Skeletal muscle tissue (tissue), 4 donors: ENCODE measurements around the gene ITGA11. TPM values are rescaled to one million over a fixed set of nuclear protein-coding genes. Genes with fewer than 3 reads are reported as not detected.

Experiments
- H3K27ac ChIP-seq: one replicate; pipeline ENCODE4 v1.7.0; 2013; ENCODE audit warnings: mild to moderate bottlenecking, low read depth, low read length, inconsistent platforms
- H3K27me3 ChIP-seq, 3 donors: one replicate each; pipeline ENCODE4 v1.7.0; 2013; ENCODE audit warnings: low read length in 3 of 3; ENCODE audit not compliant: control insufficient read depth in 3 of 3, insufficient read depth in 3 of 3
- H3K36me3 ChIP-seq, 3 donors: one replicate each; pipeline ENCODE4 v1.7.0; 2013; ENCODE audit warnings: low read length in 3 of 3; ENCODE audit not compliant: control insufficient read depth in 3 of 3, insufficient read depth in 3 of 3
- H3K4me1 ChIP-seq, 3 donors: one replicate each; pipeline ENCODE4 v1.7.0; 2013; ENCODE audit warnings: low read length in 3 of 3, mild to moderate bottlenecking in 3 of 3; ENCODE audit not compliant: control insufficient read depth in 3 of 3, insufficient read depth in 3 of 3
- H3K4me3 ChIP-seq, 3 donors: one replicate each; pipeline ENCODE4 v1.7.0; 2013; ENCODE audit warnings: low read length in 3 of 3
- H3K9ac ChIP-seq, 3 donors: one replicate each; pipeline ENCODE4 v1.7.0; 2013; ENCODE audit warnings: low read length in 3 of 3, mild to moderate bottlenecking in 3 of 3, moderate library complexity in 2 of 3, low read depth in 1 of 3
- H3K9me3 ChIP-seq, 3 donors: one replicate each; pipeline ENCODE4 v1.7.0; 2013; ENCODE audit warnings: low read length in 3 of 3; ENCODE audit not compliant: control insufficient read depth in 3 of 3
- total RNA-seq: library from RNA; depleted of rRNA; stranded (reverse); fragments of >200 nt; gene quantifications from one replicate; pipeline ENCODE4 v1.2.3, GENCODE V29; 2014
- donor health status: Osteomylitis.

Gene ITGA11
- total RNA-seq, 1 donor from 2014 or later, result 5.7 TPM

- Histone ChIP-seq H3K27ac (no peak overlapping the region), H3K4me1 (peaks cover under 1 to 2% (median 1%) of the 10 kb centered on the region in 3 donors), H3K27me3 (peaks cover 0 to 2% (median 0%) of the 10 kb centered on the region in 3 donors), H3K36me3 (peaks cover 0 to 4% (median 4%) of the 10 kb centered on the region in 3 donors), H3K9me3 (no peaks in the 10 kb centered on the region), H3K9ac (no peak overlapping the region), H3K4me3 (no peak overlapping the region)
Measured at GRCh38 chr15:68316061-68316804, 115.7 kb downstream of the ITGA11 start.

GRCh38 chr15:68315495-68316031 is 116.4 kb downstream of the ITGA11 start:
- no peaks in the 10 kb centered on the region for H3K9me3 ChIP-seq
- H3K9ac ChIP-seq, result no peak overlapping the region
- no peak overlapping the region for H3K4me3 ChIP-seq
- peaks cover 0 to 2% (median 0%) of the 10 kb centered on the region in 3 donors for H3K27me3 ChIP-seq
- peaks cover 0 to 4% (median 4%) of the 10 kb centered on the region in 3 donors for H3K36me3 ChIP-seq
- peaks cover 6 to 8% (median 7%) of the 10 kb centered on the region in 3 donors for H3K4me1 ChIP-seq
- no peak overlapping the region for H3K27ac ChIP-seq

- peaks cover 0 to 4% (median 4%) of the 10 kb centered on the region in 3 donors for H3K36me3 ChIP-seq
Measured at GRCh38 chr15:68315035-68315434, 116.9 kb downstream of the ITGA11 start.

GRCh38 chr15:68314563-68314962 is 117.4 kb downstream of the ITGA11 start:
- H3K4me1 ChIP-seq, result peaks cover 11 to 14% (median 12%) of the 10 kb centered on the region in 3 donors

More at GRCh38 chr15:68315035-68315434, 116.9 kb downstream of the ITGA11 start:
- Histone ChIP-seq H3K27ac (no peak overlapping the region), H3K27me3 (peaks cover 0 to 2% (median 0%) of the 10 kb centered on the region in 3 donors), H3K4me3 (no peak overlapping the region), H3K9ac (no peak overlapping the region), H3K9me3 (no peaks in the 10 kb centered on the region), H3K4me1 (peaks cover 11 to 13% (median 12%) of the 10 kb centered on the region in 3 donors)

GRCh38 chr15:68313501-68314410 is 118.2 kb downstream of the ITGA11 start:
- peaks cover 0 to 4% (median 2%) of the 10 kb centered on the region in 3 donors for H3K36me3 ChIP-seq
- H3K4me3 ChIP-seq, result no peak overlapping the region
- H3K9me3 ChIP-seq, result no peaks in the 10 kb centered on the region
- H3K27ac ChIP-seq, result no peak overlapping the region
- peaks cover 0 to 2% (median 0%) of the 10 kb centered on the region in 3 donors for H3K27me3 ChIP-seq
- H3K4me1 ChIP-seq, result peaks cover 11 to 14% (median 12%) of the 10 kb centered on the region in 3 donors
- no peak overlapping the region for H3K9ac ChIP-seq

More at GRCh38 chr15:68314563-68314962, 117.4 kb downstream of the ITGA11 start:
- Histone ChIP-seq H3K36me3 (peaks cover 0 to 4% (median 2%) of the 10 kb centered on the region in 3 donors), H3K9me3 (no peaks in the 10 kb centered on the region), H3K4me3 (no peak overlapping the region), H3K9ac (no peak overlapping the region), H3K27ac (no peak overlapping the region), H3K27me3 (peaks cover 0 to 2% (median 0%) of the 10 kb centered on the region in 3 donors)

GRCh38 chr15:68312701-68313204 is 119.2 kb downstream of the ITGA11 start:
- Histone ChIP-seq H3K4me3 (no peak overlapping the region), H3K27me3 (peaks cover 0 to 2% (median 0%) of the 10 kb centered on the region in 3 donors), H3K27ac (no peak overlapping the region), H3K9ac (no peak overlapping the region), H3K36me3 (peaks cover 0 to 3% (median 2%) of the 10 kb centered on the region in 3 donors), H3K4me1 (peaks cover 11 to 14% (median 12%) of the 10 kb centered on the region in 3 donors), H3K9me3 (no peaks in the 10 kb centered on the region)

GRCh38 chr15:68311859-68312557 is 120.0 kb downstream of the ITGA11 start:
- Histone ChIP-seq H3K36me3 (peaks cover 0 to 2% (median 0%) of the 10 kb centered on the region in 3 donors), H3K9me3 (no peaks in the 10 kb centered on the region), H3K4me1 (peaks cover 12 to 14% (median 12%) of the 10 kb centered on the region in 3 donors), H3K4me3 (no peak overlapping the region), H3K27me3 (no peaks in the 10 kb centered on the region), H3K27ac (no peak overlapping the region), H3K9ac (no peak overlapping the region)

GRCh38 chr15:68311464-68311835 is 120.5 kb downstream of the ITGA11 start:
- H3K27me3 ChIP-seq, result no peaks in the 10 kb centered on the region
- H3K9ac ChIP-seq, result no peak overlapping the region
- H3K36me3 ChIP-seq, result peaks cover 0 to 2% (median 0%) of the 10 kb centered on the region in 3 donors
- no peaks in the 10 kb centered on the region for H3K9me3 ChIP-seq
- no peak overlapping the region for H3K4me3 ChIP-seq
- H3K4me1 ChIP-seq, result peaks cover 12 to 14% (median 14%) of the 10 kb centered on the region in 3 donors
- H3K27ac ChIP-seq, result no peak overlapping the region
